H9 (cell line): ENCODE data around the gene WDR27. TPM values are rescaled to one million over a fixed set of nuclear protein-coding genes. Genes with fewer than 3 reads are reported as not detected.

Source experiments
- DNase-seq: peaks from one replicate; pipeline ENCODE4 v3.0.0-alpha.2; 2017
- H2AFZ ChIP-seq: one replicate; pipeline ENCODE4 v1.6.1; 2013; ENCODE audit warnings: mild to moderate bottlenecking, low read length, control low read depth, moderate library complexity
- H2AK5ac ChIP-seq: 2 replicates; pipeline ENCODE4 v1.6.1; 2013; ENCODE audit warnings: low read length, control low read depth, mixed read lengths; ENCODE audit not compliant: insufficient read length
- H2BK120ac ChIP-seq: one replicate; pipeline ENCODE4 v1.6.1; 2013; ENCODE audit warnings: low read depth, mild to moderate bottlenecking, low read length, control low read depth, inconsistent platforms; ENCODE audit not compliant: poor library complexity, severe bottlenecking
- H2BK12ac ChIP-seq: 2 replicates; pipeline ENCODE4 v1.6.1; 2013; ENCODE audit warnings: low read length, control low read depth, mixed read lengths, low read depth; ENCODE audit not compliant: insufficient read length
- H2BK15ac ChIP-seq: 2 replicates; pipeline ENCODE4 v1.6.1; 2013; ENCODE audit warnings: low read depth, low read length, control low read depth
- H2BK20ac ChIP-seq: one replicate; pipeline ENCODE4 v1.6.1; 2013; ENCODE audit warnings: low read depth, mild to moderate bottlenecking, low read length, control low read depth, inconsistent platforms; ENCODE audit not compliant: poor library complexity, severe bottlenecking
- H2BK5ac ChIP-seq: 2 replicates; pipeline ENCODE4 v1.6.1; 2013; ENCODE audit warnings: low read length, control low read depth, mixed read lengths; ENCODE audit not compliant: insufficient read length
- H3K14ac ChIP-seq: 2 replicates; pipeline ENCODE4 v1.6.1; 2013; ENCODE audit warnings: low read length, control low read depth; ENCODE audit not compliant: insufficient read depth
- H3K18ac ChIP-seq: 2 replicates; pipeline ENCODE4 v1.6.1; 2013; ENCODE audit warnings: low read depth, mild to moderate bottlenecking, mixed read lengths, low read length, control low read depth; ENCODE audit not compliant: insufficient read length
- H3K23ac ChIP-seq: 2 replicates; pipeline ENCODE4 v1.6.1; 2013; ENCODE audit warnings: low read length, control low read depth, mixed read lengths, low read depth; ENCODE audit not compliant: insufficient read length
- H3K23me2 ChIP-seq: 2 replicates; pipeline ENCODE4 v1.6.1; 2013; ENCODE audit warnings: low read depth, mild to moderate bottlenecking, mixed read lengths, low read length, control low read depth; ENCODE audit not compliant: insufficient read length, poor library complexity, severe bottlenecking
- H3K27ac ChIP-seq: 2 replicates; pipeline ENCODE4 v1.5.1; 2013; ENCODE audit warnings: low read length, control low read depth, mixed read lengths, low read depth; ENCODE audit not compliant: insufficient read length
- H3K27me3 ChIP-seq: 2 replicates; pipeline ENCODE4 v1.6.1; 2013; ENCODE audit warnings: low read length, control low read depth, inconsistent platforms; ENCODE audit not compliant: insufficient read depth
- H3K4ac ChIP-seq: 2 replicates; pipeline ENCODE4 v1.6.1; 2013; ENCODE audit warnings: low read depth, mild to moderate bottlenecking, control low read depth, inconsistent platforms, low read length, moderate library complexity
- H3K4me1 ChIP-seq: 2 replicates; pipeline ENCODE4 v1.6.1; 2013; ENCODE audit warnings: low read length, control low read depth, inconsistent platforms; ENCODE audit not compliant: insufficient read depth
- H3K4me2 ChIP-seq: 2 replicates; pipeline ENCODE4 v1.6.1; 2013; ENCODE audit warnings: low read length, control low read depth, mixed read lengths; ENCODE audit not compliant: insufficient read length, insufficient read depth
- H3K56ac ChIP-seq: 2 replicates; pipeline ENCODE4 v1.6.1; 2013; ENCODE audit warnings: low read depth, mild to moderate bottlenecking, mixed read lengths, low read length, control low read depth; ENCODE audit not compliant: insufficient read length
- H3K79me1 ChIP-seq: 2 replicates; pipeline ENCODE4 v1.6.1; 2013; ENCODE audit warnings: low read depth, mild to moderate bottlenecking, moderate library complexity, low read length, control low read depth, inconsistent platforms; ENCODE audit not compliant: insufficient read depth, poor library complexity, severe bottlenecking
- H3K79me2 ChIP-seq: 2 replicates; pipeline ENCODE4 v1.6.1; 2013; ENCODE audit warnings: low read length, control low read depth, inconsistent platforms; ENCODE audit not compliant: insufficient read depth
- H3K9ac ChIP-seq: 2 replicates; pipeline ENCODE4 v1.6.1; 2013; ENCODE audit warnings: low read length, control low read depth, mixed read lengths; ENCODE audit not compliant: insufficient read length; ENCODE audit errors: extremely low read depth
- H3K9me3 ChIP-seq: one replicate; pipeline ENCODE4 v1.6.1; 2013; ENCODE audit warnings: low read depth, low read length, inconsistent platforms; ENCODE audit not compliant: control insufficient read depth
- H3T11ph ChIP-seq: one replicate; pipeline ENCODE4 v1.6.1; 2013; ENCODE audit warnings: mild to moderate bottlenecking, low read length, control low read depth, inconsistent platforms
- H4K20me1 ChIP-seq: one replicate; pipeline ENCODE4 v1.6.1; 2013; ENCODE audit not compliant: control insufficient read depth, insufficient read length, insufficient read depth
- H4K5ac ChIP-seq: 2 replicates; pipeline ENCODE4 v1.6.1; 2013; ENCODE audit warnings: low read depth, mild to moderate bottlenecking, mixed read lengths, low read length, control low read depth; ENCODE audit not compliant: insufficient read length
- H4K8ac ChIP-seq: replicated peaks from 2 replicates; pipeline ENCODE4 v1.6.1; 2013; ENCODE audit warnings: low read length, control low read depth, mixed read lengths, low read depth; ENCODE audit not compliant: insufficient read length
- H4K91ac ChIP-seq: 2 replicates; pipeline ENCODE4 v1.6.1; 2013; ENCODE audit warnings: low read depth, mild to moderate bottlenecking, moderate library complexity, mixed read lengths, low read length, control low read depth; ENCODE audit not compliant: insufficient read length
- H3K27ac Mint-ChIP-seq, 3 experiments: 2 replicates in 2 of 3; 3 replicates in 1 of 3; pipeline ENCODE4 v1.8.0; 2020 to 2021; ENCODE audit warnings: mixed read lengths in 3 of 3, mild to moderate bottlenecking in 1 of 3, moderate library complexity in 1 of 3
- H3K27me3 Mint-ChIP-seq: 2 replicates; pipeline ENCODE4 v1.8.0; 2021; ENCODE audit warnings: low read depth, mild to moderate bottlenecking, moderate library complexity, mixed read lengths
- H3K36me3 Mint-ChIP-seq, 3 experiments: 2 replicates in 2 of 3; 3 replicates in 1 of 3; pipeline ENCODE4 v1.8.0; 2020 to 2021; ENCODE audit warnings: low read depth in 3 of 3, mixed read lengths in 3 of 3; ENCODE audit not compliant: insufficient read depth in 1 of 3
- H3K4me1 Mint-ChIP-seq, 2 experiments: 2 replicates each; pipeline ENCODE4 v1.8.0; 2020; ENCODE audit warnings: mixed read lengths in 2 of 2
- H3K4me3 Mint-ChIP-seq, 2 experiments: 2 replicates in 1 of 2; 3 replicates in 1 of 2; pipeline ENCODE4 v1.8.0; 2020 to 2021; ENCODE audit warnings: mild to moderate bottlenecking in 2 of 2, mixed read lengths in 2 of 2, moderate library complexity in 1 of 2
- H3K9me3 Mint-ChIP-seq, 2 experiments: 2 replicates in 1 of 2; 3 replicates in 1 of 2; pipeline ENCODE4 v1.8.0; 2020; ENCODE audit warnings: mild to moderate bottlenecking in 2 of 2, mixed read lengths in 2 of 2, moderate library complexity in 1 of 2
- CTCF ChIP-seq: fragments of 200-600 bp; sonication (generic); conservative IDR thresholded peaks from 3 replicates; pipeline ENCODE4 v1.8.0; 2021; ENCODE audit warnings: antibody characterized with exemption, mild to moderate bottlenecking
- WGBS: extraction: QIAGEN DNeasy Blood & Tissue Kit; methylation state at CpG from one replicate; pipeline ENCODE4 v1.1.7; 2013; ENCODE audit warnings: missing lambda C conversion rate, low lambda C conversion rate, mixed read lengths; ENCODE audit not compliant: insufficient read length; ENCODE audit errors: extremely low coverage; 5-methylcytosine and 5-hydroxymethylcytosine counted together
- total RNA-seq: library from RNA; stranded (reverse); gene quantifications from 2 replicates; pipeline ENCODE4 v1.2.1, GENCODE V29; 2021

Gene WDR27
- total RNA-seq, 1 experiment from 2014 or later, result 48.7 TPM

DNA sequence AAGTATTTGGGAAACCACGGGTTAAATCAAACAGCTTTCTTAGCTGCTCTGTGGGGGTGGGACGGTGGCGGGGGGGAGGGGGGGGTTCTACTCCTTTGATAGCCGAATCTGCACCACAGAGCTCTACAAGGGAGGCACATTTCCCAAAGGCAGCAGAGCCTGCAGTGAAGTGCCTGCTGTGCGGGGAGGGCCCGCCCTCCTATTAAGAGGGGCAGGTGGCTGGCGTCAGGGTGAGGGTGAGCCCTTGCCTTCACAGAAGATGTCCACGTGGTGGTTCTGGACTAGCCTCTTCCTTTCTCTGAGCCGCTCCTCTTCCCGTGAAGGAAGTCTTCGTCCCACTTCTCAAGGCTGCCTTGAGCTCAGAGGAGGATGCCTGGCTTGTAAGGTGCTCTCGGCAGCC lies 273.3 kb downstream of the WDR27 start:
- no peak overlapping the region for H3K27ac ChIP-seq
- H3K36me3 Mint-ChIP-seq, result peaks cover 36 to 67% (median 37%) of the 10 kb centered on the region in 3 experiments

More for the DNA sequence above, 273.3 kb downstream of the WDR27 start:
- Histone ChIP-seq H3K79me1 (no peaks in the 10 kb centered on the region), H3K4me1 (no peaks in the 10 kb centered on the region), H3K56ac (no peak overlapping the region), H2BK15ac (no peak overlapping the region), H3K18ac (no peak overlapping the region), H3K23me2 (no peaks in the 10 kb centered on the region), H3K23ac (no peak overlapping the region), H2BK120ac (no peak overlapping the region), H4K20me1 (no peaks in the 10 kb centered on the region), H4K8ac (no peak overlapping the region), H3K9ac (no peak overlapping the region), H2BK5ac (no peak overlapping the region), H2BK20ac (no peak overlapping the region), H4K91ac (no peak overlapping the region), H2AK5ac (no peak overlapping the region), H3K14ac (peak overlapping the region; percentile 68; the same call in 1 of the 2 replicates), H3K9me3 (peaks cover 7% of the 10 kb centered on the region), H3K4ac (no peak overlapping the region), H4K5ac (no peak overlapping the region), H3K79me2 (no peaks in the 10 kb centered on the region), H3T11ph (no peak overlapping the region), H2BK12ac (peak overlapping the region; percentile 55), H3K27me3 (no peaks in the 10 kb centered on the region), H3K4me2 (no peak overlapping the region), H2AFZ (no peak overlapping the region)
- peaks cover 20 to 23% of the 10 kb centered on the region in 2 experiments for H3K4me1 Mint-ChIP-seq
- DNase-seq, result no peak
- no peak overlapping the region for H3K4me3 Mint-ChIP-seq
- TF ChIP-seq CTCF, result no peak
- peaks cover 54 to 60% of the 10 kb centered on the region in 2 experiments for H3K9me3 Mint-ChIP-seq
- no CpG with 5 or more reads among the region's 12 CpGs for WGBS
- peaks cover 24% of the 10 kb centered on the region for H3K27me3 Mint-ChIP-seq
- no peak overlapping the region for H3K27ac Mint-ChIP-seq
